ENCODE data around the gene POU2F2.

The POU2F2 gene

DNA sequence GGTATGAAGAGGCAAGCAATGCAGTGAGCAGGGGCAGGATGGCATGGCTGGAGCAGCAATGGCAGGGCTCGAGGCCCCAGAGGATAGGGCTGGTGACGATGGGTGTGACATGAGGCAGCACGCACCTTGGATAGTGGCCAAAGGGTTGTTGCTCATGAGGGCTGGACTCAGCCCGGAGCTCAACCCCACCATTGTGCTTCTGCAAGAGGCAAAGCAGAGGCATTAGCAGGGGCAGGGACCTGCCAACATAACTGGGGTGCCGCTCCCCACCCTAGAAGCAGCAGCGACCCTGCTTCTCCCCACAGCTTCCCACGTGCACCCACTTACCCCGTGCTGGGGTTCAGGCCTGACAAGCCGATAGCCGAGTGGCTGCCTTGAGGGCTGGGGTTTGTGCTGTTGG is 40.5 kb downstream of the POU2F2 start:
- peak overlapping the region in 1 of 2 donors; percentile 52 for H3K27ac ChIP-seq (ENCODE audit: low read depth in 2 of 2, low read length in 2 of 2)
- peaks cover 7 to 14% of the 10 kb centered on the region in 2 donors for H3K4me1 ChIP-seq (ENCODE audit: control insufficient read depth in 2 of 2, insufficient read depth in 2 of 2, low read length in 2 of 2)
- H3K4me3 ChIP-seq (ENCODE audit: low read length in 2 of 2): no peak overlapping the region
- H3K9ac ChIP-seq (ENCODE audit: low read depth in 1 of 2, low read length in 2 of 2): no peak overlapping the region
- no peaks in the 10 kb centered on the region for H3K9me3 ChIP-seq (ENCODE audit: control insufficient read depth in 2 of 2, low read length in 2 of 2)
- H3K27me3 ChIP-seq (ENCODE audit: control insufficient read depth in 2 of 2, insufficient read depth in 2 of 2, low read length in 2 of 2): no peaks in the 10 kb centered on the region
- H3K36me3 ChIP-seq (ENCODE audit: control insufficient read depth in 2 of 2, insufficient read depth in 2 of 2, low read length in 2 of 2): peaks cover 0 to 4% of the 10 kb centered on the region in 2 donors

DNA sequence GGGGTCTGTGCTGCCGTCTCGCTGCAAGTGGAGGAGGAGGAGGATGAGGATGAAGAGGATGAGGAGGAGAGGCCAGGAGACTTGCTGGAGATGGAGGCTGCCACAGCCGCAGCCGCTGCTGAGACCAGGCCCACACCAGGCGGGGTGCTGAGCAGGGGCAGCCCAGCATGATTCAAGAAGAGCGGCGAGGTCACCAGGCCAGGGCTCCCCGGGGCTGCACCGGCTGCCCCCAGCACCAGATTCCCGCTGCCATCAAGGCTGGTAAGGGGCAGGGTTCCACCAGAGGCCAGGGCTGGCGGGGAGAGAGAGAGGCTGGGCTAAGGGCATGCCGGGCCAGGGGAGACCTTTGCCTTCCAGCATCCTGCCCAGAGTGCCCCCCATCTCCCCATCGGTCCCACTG is 40.9 kb downstream of the POU2F2 start:
- no peak overlapping the region for H3K9ac ChIP-seq (ENCODE audit: low read depth in 1 of 2, low read length in 2 of 2)
- peaks cover 7 to 14% of the 10 kb centered on the region in 2 donors for H3K4me1 ChIP-seq (ENCODE audit: control insufficient read depth in 2 of 2, insufficient read depth in 2 of 2, low read length in 2 of 2)

DNA sequence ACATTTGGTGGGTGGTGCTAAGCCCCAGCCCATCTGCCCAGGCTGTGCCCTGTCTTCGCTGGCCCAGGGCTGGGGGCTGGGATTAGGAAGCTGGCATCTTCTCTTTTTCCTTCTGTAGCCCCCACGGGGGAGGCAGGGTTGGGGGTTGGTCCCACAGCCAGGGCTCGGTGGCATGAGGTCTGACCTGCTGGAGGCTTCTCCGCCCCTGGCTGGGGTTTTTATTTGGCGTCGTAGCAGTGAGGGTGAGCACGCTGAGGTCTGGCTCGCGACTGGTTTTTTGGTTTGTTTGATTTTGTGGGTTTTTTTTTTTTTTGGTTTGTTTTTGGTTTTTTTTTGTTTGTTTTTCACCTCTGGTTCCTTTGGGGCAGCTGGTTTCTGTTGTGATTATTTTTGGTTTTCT is 41.6 kb downstream of the POU2F2 start:
- Histone ChIP-seq H3K27ac (ENCODE audit: low read depth in 2 of 2, low read length in 2 of 2) (peak overlapping the region in 1 of 2 donors; percentile 32), H3K4me3 (ENCODE audit: low read length in 2 of 2) (no peak overlapping the region)

More for the DNA sequence above, 40.9 kb downstream of the POU2F2 start:
- no peaks in the 10 kb centered on the region for H3K27me3 ChIP-seq (ENCODE audit: control insufficient read depth in 2 of 2, insufficient read depth in 2 of 2, low read length in 2 of 2)
- H3K27ac ChIP-seq (ENCODE audit: low read depth in 2 of 2, low read length in 2 of 2): peak overlapping the region in 1 of 2 donors; percentile 52
- peaks cover 0 to 4% of the 10 kb centered on the region in 2 donors for H3K36me3 ChIP-seq (ENCODE audit: control insufficient read depth in 2 of 2, insufficient read depth in 2 of 2, low read length in 2 of 2)
- no peak overlapping the region for H3K4me3 ChIP-seq (ENCODE audit: low read length in 2 of 2)
- no peaks in the 10 kb centered on the region for H3K9me3 ChIP-seq (ENCODE audit: control insufficient read depth in 2 of 2, low read length in 2 of 2)

DNA sequence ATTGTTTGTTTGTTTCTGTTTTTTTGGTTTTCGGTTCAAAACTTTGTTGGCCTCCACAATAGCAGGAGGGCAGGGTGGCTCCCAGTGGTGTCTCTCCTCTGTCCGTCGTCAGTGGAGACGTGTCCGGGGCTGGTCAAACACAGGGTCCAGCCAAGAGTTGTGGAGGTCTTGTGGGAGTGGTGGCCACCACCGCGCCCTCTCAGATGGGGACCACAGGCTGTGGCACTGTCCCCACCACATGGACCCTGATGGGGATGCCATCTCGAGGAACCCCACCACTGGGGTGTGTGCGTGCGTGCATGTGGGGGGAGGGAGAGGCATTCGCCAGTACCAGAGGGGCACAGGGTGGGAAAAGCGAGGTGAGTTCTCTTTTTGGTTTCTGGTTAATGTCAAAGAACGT is 42.5 kb downstream of the POU2F2 start:
- H3K27ac ChIP-seq (ENCODE audit: low read depth in 2 of 2, low read length in 2 of 2): no peak overlapping the region

More for the DNA sequence above, 41.6 kb downstream of the POU2F2 start:
- H3K36me3 ChIP-seq (ENCODE audit: control insufficient read depth in 2 of 2, insufficient read depth in 2 of 2, low read length in 2 of 2): peaks cover 0 to 4% of the 10 kb centered on the region in 2 donors
- no peak overlapping the region for H3K9ac ChIP-seq (ENCODE audit: low read depth in 1 of 2, low read length in 2 of 2)
- peaks cover 7 to 14% of the 10 kb centered on the region in 2 donors for H3K4me1 ChIP-seq (ENCODE audit: control insufficient read depth in 2 of 2, insufficient read depth in 2 of 2, low read length in 2 of 2)
- no peaks in the 10 kb centered on the region for H3K27me3 ChIP-seq (ENCODE audit: control insufficient read depth in 2 of 2, insufficient read depth in 2 of 2, low read length in 2 of 2)
- H3K9me3 ChIP-seq (ENCODE audit: control insufficient read depth in 2 of 2, low read length in 2 of 2): no peaks in the 10 kb centered on the region

DNA sequence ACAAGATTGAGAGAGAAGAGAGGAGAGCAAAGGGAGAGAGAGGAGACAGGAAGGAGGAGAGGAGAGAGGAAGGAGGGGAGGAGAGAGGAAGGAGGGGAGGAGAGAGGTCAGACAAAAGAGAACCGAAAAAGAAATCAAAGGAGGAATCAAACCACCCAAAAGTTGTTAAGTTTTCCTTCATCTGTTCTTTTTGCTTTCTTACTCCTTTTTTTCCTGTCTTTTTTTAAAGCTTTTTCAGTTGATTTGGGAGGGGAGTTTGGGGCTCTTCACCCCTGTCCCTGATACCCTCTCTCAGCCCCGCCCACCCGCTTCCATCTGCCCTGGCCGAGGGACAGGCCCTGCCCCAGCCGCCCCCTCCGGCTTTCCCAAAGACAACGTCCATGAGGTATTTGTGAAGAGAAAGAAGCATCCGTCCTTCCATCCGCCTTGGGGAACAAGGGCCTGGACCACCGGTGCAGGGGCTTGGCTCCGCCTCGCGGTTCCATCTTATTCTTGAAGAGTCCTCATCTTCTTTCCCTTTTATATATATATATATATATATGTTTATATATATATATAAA is 43.0 kb downstream of the POU2F2 start:
- Histone ChIP-seq H3K4me1 (ENCODE audit: control insufficient read depth in 2 of 2, insufficient read depth in 2 of 2, low read length in 2 of 2) (peaks cover 7 to 14% of the 10 kb centered on the region in 2 donors), H3K9me3 (ENCODE audit: control insufficient read depth in 2 of 2, low read length in 2 of 2) (no peaks in the 10 kb centered on the region), H3K4me3 (ENCODE audit: low read length in 2 of 2) (no peak overlapping the region), H3K27me3 (ENCODE audit: control insufficient read depth in 2 of 2, insufficient read depth in 2 of 2, low read length in 2 of 2) (no peaks in the 10 kb centered on the region), H3K9ac (ENCODE audit: low read depth in 1 of 2, low read length in 2 of 2) (no peak overlapping the region), H3K36me3 (ENCODE audit: control insufficient read depth in 2 of 2, insufficient read depth in 2 of 2, low read length in 2 of 2) (no peaks in the 10 kb centered on the region), H3K27ac (ENCODE audit: low read depth in 2 of 2, low read length in 2 of 2) (peak overlapping the region in 1 of 2 donors; percentile 43)

More for the DNA sequence above, 42.5 kb downstream of the POU2F2 start:
- Histone ChIP-seq H3K9ac (ENCODE audit: low read depth in 1 of 2, low read length in 2 of 2) (no peak overlapping the region), H3K27me3 (ENCODE audit: control insufficient read depth in 2 of 2, insufficient read depth in 2 of 2, low read length in 2 of 2) (no peaks in the 10 kb centered on the region), H3K4me3 (ENCODE audit: low read length in 2 of 2) (no peak overlapping the region), H3K9me3 (ENCODE audit: control insufficient read depth in 2 of 2, low read length in 2 of 2) (no peaks in the 10 kb centered on the region), H3K4me1 (ENCODE audit: control insufficient read depth in 2 of 2, insufficient read depth in 2 of 2, low read length in 2 of 2) (peaks cover 7 to 14% of the 10 kb centered on the region in 2 donors), H3K36me3 (ENCODE audit: control insufficient read depth in 2 of 2, insufficient read depth in 2 of 2, low read length in 2 of 2) (peaks cover 0 to 1% of the 10 kb centered on the region in 2 donors)

DNA sequence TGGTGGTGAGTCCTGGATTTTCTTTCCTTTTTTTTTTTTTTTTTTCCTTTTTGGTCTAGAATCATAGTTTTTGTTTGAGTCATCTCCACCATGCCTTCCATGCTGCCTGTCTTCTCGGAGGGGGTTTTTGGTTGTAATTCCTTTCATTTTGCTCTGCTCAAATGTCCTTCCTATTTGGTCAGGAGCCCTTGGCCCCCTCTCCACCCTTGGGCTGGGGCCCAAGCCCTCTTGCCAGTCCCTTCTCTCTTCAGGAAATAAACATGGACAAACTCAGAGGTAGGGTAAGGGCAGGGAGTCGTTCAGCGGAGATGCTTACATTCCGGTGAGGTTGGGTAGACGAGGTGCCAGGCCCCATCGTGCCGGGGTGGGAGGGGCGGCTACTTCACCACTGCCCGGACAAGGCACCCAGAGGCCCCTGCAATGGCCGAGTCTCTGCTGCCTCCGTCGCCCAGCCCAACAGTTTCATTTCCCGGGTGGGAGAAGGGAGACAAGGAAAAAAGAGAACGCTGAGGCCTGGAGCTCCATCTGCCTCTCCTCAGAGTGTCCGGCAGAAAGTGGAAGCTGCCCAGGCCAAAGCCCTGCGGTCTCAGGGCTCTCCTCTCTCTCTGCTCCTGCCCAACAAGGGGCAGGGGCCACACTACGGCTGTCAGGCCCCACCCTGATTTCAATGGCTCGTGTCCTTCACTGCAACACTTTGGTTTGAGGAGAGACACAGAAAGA is 43.6 kb downstream of the POU2F2 start:
- Histone ChIP-seq H3K36me3 (ENCODE audit: control insufficient read depth in 2 of 2, insufficient read depth in 2 of 2, low read length in 2 of 2) (no peaks in the 10 kb centered on the region), H3K4me3 (ENCODE audit: low read length in 2 of 2) (no peak overlapping the region), H3K9me3 (ENCODE audit: control insufficient read depth in 2 of 2, low read length in 2 of 2) (no peaks in the 10 kb centered on the region), H3K9ac (ENCODE audit: low read depth in 1 of 2, low read length in 2 of 2) (no peak overlapping the region), H3K4me1 (ENCODE audit: control insufficient read depth in 2 of 2, insufficient read depth in 2 of 2, low read length in 2 of 2) (peaks cover 7 to 14% of the 10 kb centered on the region in 2 donors), H3K27ac (ENCODE audit: low read depth in 2 of 2, low read length in 2 of 2) (peak overlapping the region in 1 of 2 donors; percentile 43), H3K27me3 (ENCODE audit: control insufficient read depth in 2 of 2, insufficient read depth in 2 of 2, low read length in 2 of 2) (no peaks in the 10 kb centered on the region)

DNA sequence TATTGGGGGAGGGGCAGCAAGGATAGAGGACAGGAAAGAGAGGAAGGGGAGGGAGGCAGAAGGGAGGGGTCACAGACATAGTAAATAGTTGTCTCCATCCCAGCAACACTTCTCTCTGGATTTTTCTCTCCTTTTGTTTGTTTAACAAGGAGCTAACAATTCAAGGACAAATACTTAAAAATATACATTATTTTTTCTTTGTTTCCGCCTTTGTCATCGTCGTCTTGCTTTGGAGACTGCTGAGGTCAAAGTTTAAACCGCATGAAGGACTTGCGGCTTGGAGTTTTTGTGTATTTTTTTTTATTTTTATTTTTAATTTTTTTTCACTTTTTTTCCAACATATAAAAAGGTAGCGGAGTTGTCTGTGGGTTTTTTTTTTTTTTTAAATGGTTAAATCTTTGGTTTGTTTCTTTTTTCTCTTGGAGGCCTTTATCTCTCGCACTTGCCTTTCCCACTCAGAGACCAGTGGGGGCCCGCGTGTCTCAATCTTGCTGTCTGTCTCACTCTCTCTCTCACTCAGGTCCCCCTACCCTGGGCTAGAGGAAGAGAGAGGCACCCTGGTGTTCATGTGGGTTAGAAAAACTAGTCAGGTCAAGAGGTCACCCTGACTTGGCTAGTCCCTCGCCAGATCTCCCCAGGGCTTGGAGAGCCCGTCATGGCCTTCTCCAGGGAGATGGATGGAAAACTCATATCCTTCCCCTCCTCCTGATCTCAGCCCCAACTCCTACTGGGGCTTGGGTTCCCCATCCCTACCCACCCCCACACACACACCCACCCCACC is 45.3 kb downstream of the POU2F2 start:
- H3K4me1 ChIP-seq (ENCODE audit: control insufficient read depth in 2 of 2, insufficient read depth in 2 of 2, low read length in 2 of 2): peaks cover 7 to 13% of the 10 kb centered on the region in 2 donors
- no peak overlapping the region for H3K4me3 ChIP-seq (ENCODE audit: low read length in 2 of 2)
- H3K36me3 ChIP-seq (ENCODE audit: control insufficient read depth in 2 of 2, insufficient read depth in 2 of 2, low read length in 2 of 2): no peaks in the 10 kb centered on the region
- H3K27me3 ChIP-seq (ENCODE audit: control insufficient read depth in 2 of 2, insufficient read depth in 2 of 2, low read length in 2 of 2): no peaks in the 10 kb centered on the region
- no peak overlapping the region for H3K27ac ChIP-seq (ENCODE audit: low read depth in 2 of 2, low read length in 2 of 2)
- no peak overlapping the region for H3K9ac ChIP-seq (ENCODE audit: low read depth in 1 of 2, low read length in 2 of 2)
- H3K9me3 ChIP-seq (ENCODE audit: control insufficient read depth in 2 of 2, low read length in 2 of 2): no peaks in the 10 kb centered on the region

DNA sequence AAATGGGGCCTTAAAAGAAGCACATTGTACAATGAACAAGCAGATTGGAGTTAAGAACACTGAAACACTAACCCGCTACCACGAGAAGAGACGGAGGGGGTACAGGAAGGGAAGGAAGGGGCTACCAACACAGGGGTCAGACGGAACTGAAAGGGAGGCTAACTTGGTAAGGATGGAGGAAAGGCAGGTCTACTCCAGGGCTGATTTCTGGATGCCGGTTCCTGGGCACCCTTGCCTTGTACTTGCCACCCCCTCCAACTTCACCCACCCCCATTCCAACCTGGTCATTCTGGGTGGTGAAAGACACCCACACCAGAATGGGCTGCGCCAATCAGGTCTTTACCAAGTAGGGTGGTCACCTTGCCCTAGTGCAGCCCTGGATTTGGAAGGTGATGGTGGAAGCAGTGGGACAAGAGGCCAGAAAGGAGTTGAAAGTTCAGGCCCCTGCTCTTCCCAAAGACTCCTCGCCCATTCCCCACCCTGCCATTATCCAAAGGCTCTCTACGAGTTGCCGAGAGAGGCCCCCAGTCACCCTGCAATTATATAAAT is 46.0 kb downstream of the POU2F2 start:
- Histone ChIP-seq H3K4me1 (ENCODE audit: control insufficient read depth in 2 of 2, insufficient read depth in 2 of 2, low read length in 2 of 2) (peaks cover 6 to 11% of the 10 kb centered on the region in 2 donors), H3K36me3 (ENCODE audit: control insufficient read depth in 2 of 2, insufficient read depth in 2 of 2, low read length in 2 of 2) (peaks cover 2% of the 10 kb centered on the region in 2 donors), H3K27ac (ENCODE audit: low read depth in 2 of 2, low read length in 2 of 2) (no peak overlapping the region), H3K27me3 (ENCODE audit: control insufficient read depth in 2 of 2, insufficient read depth in 2 of 2, low read length in 2 of 2) (no peaks in the 10 kb centered on the region), H3K4me3 (ENCODE audit: low read length in 2 of 2) (no peak overlapping the region), H3K9me3 (ENCODE audit: control insufficient read depth in 2 of 2, low read length in 2 of 2) (no peaks in the 10 kb centered on the region), H3K9ac (ENCODE audit: low read depth in 1 of 2, low read length in 2 of 2) (no peak overlapping the region)

DNA sequence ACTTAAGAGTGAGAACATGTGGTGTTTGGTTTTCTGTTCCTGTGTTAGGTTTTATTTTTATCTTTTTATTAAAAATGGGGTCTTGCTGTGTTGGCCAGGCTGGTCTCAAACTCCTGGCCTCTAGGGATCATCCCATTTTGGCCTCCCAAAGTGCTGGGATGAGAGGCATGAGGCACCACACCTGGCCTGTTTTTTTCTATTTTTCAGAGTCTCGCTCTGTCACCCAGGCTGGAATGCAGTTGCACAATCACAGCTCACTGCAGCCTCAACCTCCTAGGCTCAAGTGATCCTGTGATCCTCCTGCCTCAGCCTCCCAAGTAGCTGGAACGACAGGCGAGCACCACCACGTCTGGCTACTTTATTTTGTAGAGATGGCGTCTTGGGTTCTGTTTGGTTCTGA is 48.7 kb downstream of the POU2F2 start:
- Histone ChIP-seq H3K9ac (ENCODE audit: low read depth in 1 of 2, low read length in 2 of 2) (no peak overlapping the region), H3K27me3 (ENCODE audit: control insufficient read depth in 2 of 2, insufficient read depth in 2 of 2, low read length in 2 of 2) (no peaks in the 10 kb centered on the region), H3K36me3 (ENCODE audit: control insufficient read depth in 2 of 2, insufficient read depth in 2 of 2, low read length in 2 of 2) (peaks cover 28 to 29% of the 10 kb centered on the region in 2 donors), H3K4me3 (ENCODE audit: low read length in 2 of 2) (no peak overlapping the region), H3K4me1 (ENCODE audit: control insufficient read depth in 2 of 2, insufficient read depth in 2 of 2, low read length in 2 of 2) (peaks cover 10 to 13% of the 10 kb centered on the region in 2 donors), H3K27ac (ENCODE audit: low read depth in 2 of 2, low read length in 2 of 2) (no peak overlapping the region), H3K9me3 (ENCODE audit: control insufficient read depth in 2 of 2, low read length in 2 of 2) (no peaks in the 10 kb centered on the region)

All from mucosa of rectum (tissue), 2 donors.